HepG2 (cell line): Measurements from ENCODE around the gene SMAD3. TPM values are rescaled to one million over a fixed set of nuclear protein-coding genes. Genes with fewer than 3 reads are reported as not detected.

ENCODE experiments used
- ATAC-seq: fragments of 200-7000 bp; cut with Tn5 transposase; 3 replicates; pipeline ENCODE4 v1.9.1; 2020; ENCODE audit warnings: mild to moderate bottlenecking, moderate library complexity
- BruUV-seq: library from RNA; stranded (reverse); fragments of 400-500 nt; replicated peaks from 2 replicates; lab custom pipeline; 2021; lab: Mats Ljungman, UMichigan
- CTCF ChIA-PET: fragments of 300-600 bp; formaldehyde crosslinking; extraction: SDS; loops from one replicate; lab custom pipeline; 2021; ENCODE audit warnings: low total read pairs, inconsistent platforms, low intra/inter-chr PET ratio; lab: Yijun Ruan, JAX
- POLR2A ChIA-PET: fragments of 350-600 bp; sonication (Branson Sonifier 250); formaldehyde crosslinking; loops from one replicate; lab custom pipeline; 2020; ENCODE audit warnings: antibody characterized with exemption, inconsistent platforms; lab: Yijun Ruan, JAX
- DNase-seq: peaks from one replicate; pipeline ENCODE4 v3.0.0-alpha.2; 2015; ENCODE audit warnings: low spot score
- FAIRE-seq: peaks from 3 replicates; lab custom pipeline; 2011; peaks lifted over from hg19 to GRCh38; lab: Jason Lieb, UNC
- H2AFZ ChIP-seq: one replicate; pipeline ENCODE4 v1.6.1; 2011; ENCODE audit warnings: low read length, inconsistent platforms
- H3K27ac ChIP-seq: fragments of 300-600 bp; 3 replicates; pipeline ENCODE4 v1.8.0; 2011; ENCODE audit warnings: mixed run types, mild to moderate bottlenecking, mixed read lengths, low read length, inconsistent platforms; ENCODE audit not compliant: insufficient read depth; ENCODE audit errors: extremely low read length
- H3K27me3 ChIP-seq, 2 experiments: fragments of 200-600 bp in 1 of 2; 2 replicates in 1 of 2; 3 replicates in 1 of 2; pipeline versions ENCODE4 v1.6.0 to v1.8.0; 2011; ENCODE audit warnings: low read length in 2 of 2, mild to moderate bottlenecking in 2 of 2, moderate library complexity in 2 of 2, inconsistent platforms in 1 of 2; ENCODE audit not compliant: insufficient read depth in 2 of 2, control insufficient read depth in 1 of 2
- H3K36me3 ChIP-seq, 2 experiments: fragments of 200-600 bp in 1 of 2; replicated peaks in 1 of 2; 2 replicates in 1 of 2; 3 replicates in 1 of 2; pipeline versions ENCODE4 v1.5.1 to v1.8.0; 2011; ENCODE audit warnings: low read length in 2 of 2, inconsistent platforms in 1 of 2; ENCODE audit not compliant: insufficient read depth in 2 of 2, control insufficient read depth in 1 of 2
- H3K4me1 ChIP-seq: 2 replicates; pipeline ENCODE4 v1.5.1; 2012; ENCODE audit warnings: low read length, inconsistent platforms; ENCODE audit not compliant: insufficient read depth
- H3K4me2 ChIP-seq: 2 replicates; pipeline ENCODE4 v1.6.0; 2011; ENCODE audit warnings: low read depth, low read length, inconsistent platforms
- H3K4me3 ChIP-seq, 3 experiments: fragments of 200-600 bp in 1 of 3; sonication (generic), shearing (Covaris generic) in 1 of 3; replicated peaks in 1 of 3; 2 replicates each; pipeline ENCODE4 v1.5.1; 2011 to 2016; ENCODE audit warnings: low read length in 3 of 3, inconsistent platforms in 2 of 3, low read depth in 2 of 3, mild to moderate bottlenecking in 2 of 3, control low read depth in 1 of 3, mixed read lengths in 1 of 3; ENCODE audit not compliant: insufficient read depth in 1 of 3
- H3K79me2 ChIP-seq: one replicate; pipeline ENCODE4 v1.6.1; 2011; ENCODE audit warnings: low read length, inconsistent platforms; ENCODE audit not compliant: insufficient read depth
- H3K9ac ChIP-seq: 2 replicates; pipeline ENCODE4 v1.6.0; 2011; ENCODE audit warnings: mild to moderate bottlenecking, low read depth, low read length, inconsistent platforms; ENCODE audit not compliant: insufficient read depth
- H3K9me3 ChIP-seq: 2 replicates; pipeline ENCODE4 v1.5.1; 2012; ENCODE audit warnings: mild to moderate bottlenecking, low read length
- H4K20me1 ChIP-seq: 2 replicates; pipeline ENCODE4 v1.6.0; 2011; ENCODE audit warnings: inconsistent platforms, mild to moderate bottlenecking, low read length, moderate library complexity; ENCODE audit not compliant: insufficient read depth
- AHDC1 ChIP-seq: sonication (generic); formaldehyde crosslinking; IDR thresholded peaks from 2 replicates; pipeline ENCODE4 v1.5.1; 2020; ENCODE audit warnings: mild to moderate bottlenecking, missing genetic modification reagents, borderline replicate concordance
- ARID5B ChIP-seq: IDR thresholded peaks from 2 replicates; pipeline ENCODE4 v1.4.0; 2020; ENCODE audit warnings: mild to moderate bottlenecking, missing genetic modification reagents
- HOXA3 ChIP-seq: sonication (generic); formaldehyde crosslinking; IDR thresholded peaks from 2 replicates; pipeline ENCODE4 v1.5.0; 2020; ENCODE audit warnings: missing genetic modification reagents
- KAT7 ChIP-seq: IDR thresholded peaks from 2 replicates; pipeline ENCODE4 v1.6.1; 2018; ENCODE audit warnings: borderline replicate concordance, missing compliant biosample characterization
- NR2F6 ChIP-seq, 2 experiments: IDR thresholded peaks; 2 replicates each; pipeline ENCODE4 v1.6.1; 2016; ENCODE audit warnings: antibody characterized with exemption in 1 of 2, mild to moderate bottlenecking in 1 of 2
- PPARG ChIP-seq: conservative IDR thresholded peaks from 2 replicates; pipeline ENCODE4 v1.6.1; 2016; ENCODE audit warnings: missing biosample characterization, missing genetic modification reagents
- RBM22 ChIP-seq: fragments of 200-400 bp; formaldehyde crosslinking; optimal IDR thresholded peaks from 2 replicates; pipeline ENCODE3; 2017; ENCODE audit warnings: mild to moderate bottlenecking, low read length, moderate library complexity
- RXRB ChIP-seq: IDR thresholded peaks from 2 replicates; pipeline ENCODE4 v1.6.1; 2016; ENCODE audit warnings: borderline replicate concordance, missing genetic modification reagents, missing compliant biosample characterization
- ZFP91 ChIP-seq: sonication (generic); formaldehyde crosslinking; IDR thresholded peaks from 2 replicates; pipeline ENCODE4 v1.9.0; 2022; ENCODE audit warnings: missing genetic modification reagents, mild to moderate bottlenecking, borderline replicate concordance
- ZMYM4 ChIP-seq: sonication (generic); formaldehyde crosslinking; IDR thresholded peaks from 2 replicates; pipeline ENCODE4 v1.8.1; 2023; ENCODE audit warnings: mild to moderate bottlenecking, missing genetic modification reagents
- WGBS: methylation state at CpG from one replicate; pipeline ENCODE4 v1.1.6; 2017; ENCODE audit warnings: low lambda C conversion rate; 5-methylcytosine and 5-hydroxymethylcytosine counted together
- in situ Hi-C: cut with HindIII; loops from 2 replicates; pipeline ENCODE4 v1.10.0; 2017; ENCODE audit warnings: low pct_unique_long_range_greater_than_20kb; ENCODE audit not compliant: extremely low pct_ligation_motif_present
- intact Hi-C: fragments of 100-400 bp; cut with micrococcal nuclease; formaldehyde crosslinking; loops from one replicate; pipeline ENCODE4 v1.10.0; 2022; ENCODE audit not compliant: unreplicated experiment
- polyA plus RNA-seq, 8 experiments: library from polyadenylated mRNA; depleted of rRNA in 3 of 8; stranded (reverse) in 7 of 8; unstranded in 1 of 8; fragments of >200 nt; fragmentation: Illumina TruSeq in 4 of 8; extraction: Trizol in 4 of 8; gene quantifications; 2 replicates each; pipeline versions ENCODE4 v1.2.1 to v1.2.3, GENCODE V29; 2011 to 2016; ENCODE audit warnings: low read depth in 4 of 8, missing spikeins in 1 of 8, mixed read lengths in 1 of 8; ENCODE audit not compliant: insufficient read depth in 1 of 8
- total RNA-seq, 5 experiments: library from RNA; depleted of rRNA; stranded (reverse); fragments of >200 nt; fragmentation: Illumina TruSeq; extraction: Trizol; gene quantifications; 2 replicates each; pipeline ENCODE4 v1.2.3, GENCODE V29; 2016; ENCODE audit warnings: low read depth in 1 of 5
- TF ChIP-seq, protein P1 (sequence below): IDR thresholded peaks from 2 replicates; pipeline ENCODE4 v1.6.1; 2012; ENCODE audit warnings: inconsistent platforms

SMAD3 gene
- total and polyA plus RNA-seq, 2 of the 13 experiments (the other 11 are each of a cell fraction or from before 2014, with no cell fraction given), result 8.6 to 56.3 TPM

DNA sequence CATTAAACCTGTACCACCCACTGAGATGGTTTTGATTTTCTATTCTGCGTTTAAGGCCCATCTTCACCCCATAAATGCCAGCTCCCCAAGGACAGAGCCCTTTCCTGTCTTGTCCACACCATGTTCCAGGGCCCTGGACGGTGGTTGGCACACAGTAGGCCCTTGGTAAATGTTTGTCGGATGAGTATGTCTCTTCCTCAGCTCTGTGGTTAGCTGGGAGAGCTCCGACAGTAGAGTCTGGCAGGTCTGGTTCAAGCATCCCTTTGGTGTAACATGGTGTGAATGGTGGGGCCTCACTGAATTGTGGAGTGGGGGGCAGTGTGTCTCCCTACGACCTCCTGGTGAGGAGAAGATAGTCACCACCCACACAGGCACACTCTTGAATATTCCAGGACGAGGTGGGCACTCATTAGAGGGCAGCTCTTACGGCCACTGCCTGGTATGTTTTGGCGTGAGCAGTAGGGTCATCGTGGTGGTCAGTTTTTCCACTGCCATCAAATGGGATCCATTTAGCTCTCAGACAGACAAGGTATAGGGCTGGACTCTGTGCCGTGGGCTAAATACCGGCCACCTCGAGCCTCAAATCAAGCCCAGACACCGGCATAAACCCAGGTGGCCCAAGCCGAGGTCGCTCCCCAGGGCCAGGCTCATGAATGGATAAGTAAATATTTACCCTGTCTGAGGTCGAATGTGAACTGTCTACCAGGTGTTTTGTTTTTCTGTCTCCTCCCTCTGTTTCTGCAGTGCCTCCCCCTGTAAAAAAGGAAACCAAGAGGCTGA, 61.3 kb downstream of the SMAD3 start:
- Histone ChIP-seq H3K27me3 (no peaks in the 10 kb centered on the region), H3K4me2 (peak overlapping the region; percentile 43), H3K4me3 (peak overlapping the region in 1 of 3 experiments; percentile 20; a peak in 1 of 6 replicates), H3K4me1 (peaks cover 50% of the 10 kb centered on the region), H3K9ac (no peak overlapping the region), H3K27ac (no peak overlapping the region), H3K79me2 (peaks cover 68% of the 10 kb centered on the region), H4K20me1 (peaks cover 92% of the 10 kb centered on the region), H3K36me3 (peaks cover 11 to 24% of the 10 kb centered on the region in 2 experiments; a peak in 4 of 5 replicates), H3K9me3 (no peaks in the 10 kb centered on the region), H2AFZ (no peak overlapping the region)
- BruUV-seq, result no TSS peak
- ATAC-seq (peak; percentile 89), DNase-seq (peak; percentile 72), FAIRE-seq (peak; percentile 67)
- CTCF ChIA-PET, result no interaction called here
- 24% methylated on average over 12 of the region's 16 CpGs for WGBS
- intact Hi-C loops (no loop called here), in situ Hi-C loops (no loop called here)
- POLR2A ChIA-PET, result interaction anchor here (0.8 to 1.6 kb wide), 2 partner anchors 20 to 58 kb away, joined by 3 to 6 read pairs; no protein-coding TSS in a partner anchor
- TF ChIP-seq ZMYM4 (0 out of 2 replicates have a peak, but pooled peaks have one; percentile 43), RBM22 (peak; percentile 41), AHDC1 (peak; percentile 42; the same call in 1 of the 2 replicates), KAT7 (CRISPR knock-in tag) (0 out of 2 replicates have a peak, but pooled peaks have one; percentile 46), NR2F6 (IDR thresholded peaks at IDR 0.05) (peak; percentile 66; the same call in 1 of the 2 replicates), NR2F6 (CRISPR knock-in tag; IDR thresholded peaks at IDR 0.05) (peak; percentile 67), PPARG (peak; percentile 73; the same call in 1 of the 2 replicates), HOXA3 (CRISPR knock-in tag) (peak; percentile 59; the same call in 1 of the 2 replicates), ARID5B (CRISPR knock-in tag) (peak; percentile 86), ZFP91 (CRISPR knock-in tag) (peak; percentile 38; the same call in 1 of the 2 replicates), RXRB (CRISPR knock-in tag) (peak; percentile 88)
- TF ChIP-seq, protein P1, sequence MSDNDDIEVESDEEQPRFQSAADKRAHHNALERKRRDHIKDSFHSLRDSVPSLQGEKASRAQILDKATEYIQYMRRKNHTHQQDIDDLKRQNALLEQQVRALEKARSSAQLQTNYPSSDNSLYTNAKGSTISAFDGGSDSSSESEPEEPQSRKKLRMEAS, result no peak
